Stomach (tissue), 4 donors: ENCODE data around the gene AFP.

ENCODE experiments used
- POLR2A ChIP-seq, 4 donors: fragments of 450-650 bp; IDR thresholded peaks; one replicate each; pipeline ENCODE4 v1.6.1; 2016; ENCODE audit warnings: antibody characterized with exemption in 4 of 4, control low read depth in 2 of 4, mild to moderate bottlenecking in 1 of 4, moderate library complexity in 1 of 4
- POLR2AphosphoS5 ChIP-seq, 3 donors: sonication (generic); formaldehyde crosslinking; IDR thresholded peaks; one replicate each; pipeline ENCODE4 v1.6.1; 2016; ENCODE audit warnings: antibody characterized with exemption in 3 of 3
- TF ChIP-seq, protein P1 (sequence below), 7 experiments: fragments of 450-650 bp in 4 of 7; fragments of 200-600 bp in 3 of 7; sonication (generic) in 3 of 7; IDR thresholded peaks; one replicate each; pipeline ENCODE4 v1.5.1; 2016 to 2019; ENCODE audit warnings: antibody characterized with exemption in 7 of 7, control low read depth in 2 of 7, mild to moderate bottlenecking in 1 of 7

DNA sequence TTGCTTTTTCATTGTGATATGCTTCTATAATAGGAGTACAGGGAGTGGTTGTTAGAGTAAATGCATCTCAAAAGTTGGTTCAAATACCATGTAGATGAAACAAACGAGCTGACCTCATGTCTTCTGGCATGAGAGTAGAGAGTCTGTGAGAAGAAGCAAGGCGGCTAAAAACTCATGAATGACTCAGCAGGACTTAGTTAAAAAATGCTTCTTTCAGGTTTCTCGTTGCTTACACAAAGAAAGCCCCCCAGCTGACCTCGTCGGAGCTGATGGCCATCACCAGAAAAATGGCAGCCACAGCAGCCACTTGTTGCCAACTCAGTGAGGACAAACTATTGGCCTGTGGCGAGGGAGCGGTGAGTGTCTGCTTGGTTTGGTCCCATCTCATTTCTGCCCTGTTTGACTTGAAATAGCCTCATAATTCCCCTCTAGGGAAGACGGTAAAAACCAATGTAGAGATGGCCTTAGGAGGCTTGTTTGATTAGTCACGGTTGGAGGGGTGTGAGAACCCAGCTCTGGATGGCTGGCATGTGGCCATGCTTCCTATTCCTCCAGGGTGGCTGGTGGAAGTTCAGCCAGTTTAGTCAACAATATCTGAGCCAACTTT, 14.5 kb downstream of the AFP start:
- TF ChIP-seq, protein P1, sequence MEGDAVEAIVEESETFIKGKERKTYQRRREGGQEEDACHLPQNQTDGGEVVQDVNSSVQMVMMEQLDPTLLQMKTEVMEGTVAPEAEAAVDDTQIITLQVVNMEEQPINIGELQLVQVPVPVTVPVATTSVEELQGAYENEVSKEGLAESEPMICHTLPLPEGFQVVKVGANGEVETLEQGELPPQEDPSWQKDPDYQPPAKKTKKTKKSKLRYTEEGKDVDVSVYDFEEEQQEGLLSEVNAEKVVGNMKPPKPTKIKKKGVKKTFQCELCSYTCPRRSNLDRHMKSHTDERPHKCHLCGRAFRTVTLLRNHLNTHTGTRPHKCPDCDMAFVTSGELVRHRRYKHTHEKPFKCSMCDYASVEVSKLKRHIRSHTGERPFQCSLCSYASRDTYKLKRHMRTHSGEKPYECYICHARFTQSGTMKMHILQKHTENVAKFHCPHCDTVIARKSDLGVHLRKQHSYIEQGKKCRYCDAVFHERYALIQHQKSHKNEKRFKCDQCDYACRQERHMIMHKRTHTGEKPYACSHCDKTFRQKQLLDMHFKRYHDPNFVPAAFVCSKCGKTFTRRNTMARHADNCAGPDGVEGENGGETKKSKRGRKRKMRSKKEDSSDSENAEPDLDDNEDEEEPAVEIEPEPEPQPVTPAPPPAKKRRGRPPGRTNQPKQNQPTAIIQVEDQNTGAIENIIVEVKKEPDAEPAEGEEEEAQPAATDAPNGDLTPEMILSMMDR (IDR thresholded peaks at IDR 0.05) = no peak
- TF ChIP-seq POLR2A (IDR thresholded peaks at IDR 0.05) (no peak), POLR2AphosphoS5 (IDR thresholded peaks at IDR 0.05) (no peak)
